ENCODE results near the gene ATG9A.

DNA sequence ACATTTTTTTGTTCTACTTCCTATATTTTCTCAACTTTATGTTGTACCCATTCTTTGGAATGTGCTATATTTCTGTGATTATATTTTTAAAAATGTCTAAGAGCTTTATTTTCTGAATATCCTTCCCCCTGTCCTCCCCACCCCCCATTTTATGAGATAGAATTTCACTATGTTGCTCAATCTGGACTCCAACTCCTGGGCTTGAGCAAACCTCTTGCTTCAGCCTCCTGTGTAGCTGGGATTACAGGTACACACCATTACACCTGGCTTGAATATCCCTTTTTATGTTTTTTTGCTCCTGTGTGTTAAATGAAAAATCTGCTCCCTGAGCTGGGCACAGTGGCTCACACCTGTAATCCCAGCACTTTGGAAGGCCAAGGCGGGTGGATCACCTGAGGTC is 32.0 kb downstream of the ATG9A start:
- TF ChIP-seq CTCF (IDR thresholded peaks at IDR 0.05) (no peak), ZFX (IDR thresholded peaks at IDR 0.05; ENCODE audit: borderline replicate concordance) (no peak)

Measured in 22Rv1 (cell line).